GM12892 (cell line): Measurements from ENCODE around the gene TLR3.

Experiments used
- POLR2A ChIP-seq: IDR thresholded peaks from 2 replicates; pipeline ENCODE4 v1.6.1; 2011; ENCODE audit warnings: low read depth, low read length, control low read depth
- POLR2AphosphoS5 ChIP-seq: IDR thresholded peaks from 2 replicates; pipeline ENCODE4 v1.6.1; 2011; ENCODE audit warnings: low read depth, low read length, control low read depth
- TAF1 ChIP-seq: IDR thresholded peaks from 2 replicates; pipeline ENCODE4 v1.6.1; 2011; ENCODE audit warnings: low read depth, mild to moderate bottlenecking, control low read depth, low read length, borderline replicate concordance

DNA sequence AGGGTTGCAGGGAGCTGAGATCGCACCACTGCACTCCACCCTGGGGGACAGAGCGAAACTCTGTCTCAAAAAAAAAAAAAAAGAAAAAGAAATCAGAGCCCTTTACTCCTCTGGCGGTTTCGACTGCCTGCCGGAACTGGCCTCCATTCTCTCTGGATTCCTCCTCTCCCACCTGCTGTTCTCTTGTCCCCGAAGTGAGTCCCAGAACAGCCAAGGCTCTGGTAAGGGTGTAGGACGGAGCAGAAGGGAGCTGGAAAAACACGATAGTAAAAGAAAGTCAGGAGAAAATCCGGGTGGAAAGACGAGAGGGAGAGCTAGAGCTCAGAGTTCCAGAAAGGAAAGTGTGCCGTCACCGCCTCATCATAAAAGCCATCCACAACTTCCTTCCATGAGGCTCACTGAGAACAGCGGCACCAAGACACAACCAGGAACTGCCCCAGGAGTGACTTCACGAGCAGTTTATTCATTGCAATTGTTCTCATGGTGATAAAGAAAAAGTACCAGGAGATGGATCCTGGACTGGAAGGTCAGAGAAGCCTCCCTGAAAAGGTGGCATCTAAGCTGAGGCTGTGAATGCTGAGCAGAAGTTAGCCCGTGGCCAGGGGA lies 12.3 kb downstream of the TLR3 start:
- TF ChIP-seq POLR2A, result no peak
- no peak for TF ChIP-seq POLR2AphosphoS5
- no peak for TF ChIP-seq TAF1
